GM18867 (cell line): Measurements from ENCODE around the gene TMEM132E.
A peak's percentile ranks its signal among the peaks of the same experiment; 100 is the strongest.

Experiments used
- ATAC-seq: cut with Tn5 transposase; IDR thresholded peaks from one replicate; pipeline ENCODE4 v1.9.1; 2021; ENCODE audit warnings: mild to moderate bottlenecking, moderate library complexity; ENCODE audit not compliant: unreplicated experiment

The TMEM132E gene

DNA sequence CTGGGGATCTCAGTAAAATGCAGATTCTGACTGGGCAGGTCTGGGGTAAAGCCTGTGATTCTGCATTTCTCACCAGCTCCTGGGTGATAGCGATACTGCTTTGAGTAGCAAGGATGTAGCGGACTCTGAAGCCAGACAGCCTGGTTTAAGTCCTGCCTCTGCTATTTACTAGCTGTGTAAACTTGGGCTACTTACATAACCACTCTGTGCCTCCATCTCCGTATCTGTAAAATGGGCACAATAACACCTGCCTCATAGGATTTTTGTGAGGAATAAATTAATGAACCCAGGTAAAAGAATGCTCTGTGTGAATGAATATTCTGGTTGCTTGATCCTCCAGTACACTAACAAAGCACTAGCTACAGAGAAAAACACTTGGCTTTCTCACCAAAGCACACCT lies 54.4 kb downstream of the TMEM132E start:
- ATAC-seq = no peak

GRCh38 chr17:34634551-34635160 lies 55.3 kb downstream of the TMEM132E start:
- no peak for ATAC-seq

DNA sequence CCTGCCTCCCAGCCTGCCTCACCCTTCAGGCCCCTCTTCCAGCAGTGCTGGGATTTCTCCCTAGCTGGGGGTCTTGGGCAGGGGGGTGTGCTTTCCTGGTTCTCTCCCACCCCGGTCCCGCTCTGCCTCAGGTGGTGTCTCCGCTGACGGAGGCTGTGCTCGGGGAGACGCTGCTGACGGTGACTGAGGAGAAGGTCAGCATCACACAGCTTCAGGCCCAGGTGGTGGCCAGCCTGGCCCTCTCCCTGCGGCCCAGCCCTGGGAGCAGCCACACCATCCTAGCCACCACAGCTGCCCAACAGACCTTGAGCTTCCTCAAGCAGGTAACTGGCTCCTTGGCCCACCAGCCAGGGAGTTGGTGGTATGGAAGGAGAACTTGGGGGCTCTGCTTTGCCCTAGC lies 56.5 kb downstream of the TMEM132E start:
- no peak for ATAC-seq

GRCh38 chr17:34637041-34637547 lies 57.7 kb downstream of the TMEM132E start:
- ATAC-seq = no peak

GRCh38 chr17:34637548-34638525 lies 58.5 kb downstream of the TMEM132E start:
- ATAC-seq = peak; percentile 67

DNA sequence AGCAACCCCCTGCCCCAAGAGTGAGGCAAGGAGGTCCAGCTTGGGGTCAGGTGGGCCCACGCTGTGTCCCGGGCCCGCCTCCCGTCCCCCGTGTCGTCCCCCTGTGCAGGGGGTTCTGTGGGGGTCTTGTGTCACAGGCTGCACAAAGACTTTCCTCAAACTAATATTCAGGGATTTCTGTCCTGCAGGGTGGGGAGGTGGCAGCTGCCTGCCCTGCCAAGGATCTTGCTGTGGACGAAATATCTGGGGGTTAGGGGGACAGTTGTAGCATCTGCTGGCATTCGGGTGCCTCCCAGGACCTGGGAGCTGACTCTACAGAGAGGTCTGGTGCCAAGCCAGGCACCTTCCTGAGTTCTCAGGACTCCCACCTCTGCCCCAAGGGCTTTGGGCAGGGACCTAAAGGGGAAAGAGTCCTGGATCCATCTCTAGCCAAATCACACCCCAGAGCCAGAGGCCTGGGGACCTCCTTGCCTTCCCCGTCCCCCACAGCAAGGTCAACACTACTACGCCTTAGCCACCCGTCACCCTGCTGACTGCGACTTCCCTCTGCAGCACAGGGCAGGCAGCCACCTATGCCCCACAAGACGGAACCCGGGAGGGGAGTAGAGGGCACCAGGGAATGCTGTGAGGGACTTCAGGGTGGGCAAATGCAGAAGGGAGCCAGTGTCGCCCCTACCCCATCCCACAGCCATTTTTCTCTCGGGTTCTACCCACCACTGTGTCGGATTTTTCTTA lies 59.3 kb downstream of the TMEM132E start:
- ATAC-seq = no peak

DNA sequence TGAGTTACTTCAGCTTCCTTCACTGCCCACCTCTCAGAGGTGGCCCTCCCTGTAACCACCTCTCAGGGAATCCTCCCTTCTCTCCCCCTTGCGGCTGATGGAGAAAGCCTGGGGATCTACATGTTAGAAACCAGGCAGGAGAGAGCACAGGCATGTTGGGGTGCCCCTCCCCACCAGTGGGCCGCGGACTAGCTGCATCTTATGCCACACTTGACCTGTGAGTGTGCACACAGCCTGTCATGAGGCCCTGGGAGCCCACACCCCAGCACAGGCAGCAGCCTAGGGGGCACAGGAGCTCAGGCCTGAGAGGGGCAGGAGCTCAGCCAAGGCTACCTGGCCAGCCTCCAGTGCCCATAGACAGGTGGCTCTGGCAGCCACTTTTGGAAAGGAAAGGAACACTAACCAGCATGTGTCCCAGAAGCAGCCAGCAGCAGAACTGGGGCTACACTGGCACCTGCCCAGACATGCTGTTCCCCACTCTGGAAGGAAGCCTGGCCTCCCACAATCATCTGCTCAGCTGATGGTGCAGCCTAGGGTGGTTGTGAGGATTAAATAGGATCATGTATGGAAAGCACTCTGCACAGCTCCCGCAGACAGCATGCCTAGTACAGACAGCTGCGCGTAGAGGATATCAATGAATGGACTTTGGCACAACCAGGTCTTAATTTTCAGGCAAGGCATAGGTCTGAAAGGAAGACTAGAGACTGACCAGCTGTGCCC lies 60.5 kb downstream of the TMEM132E start:
- no peak for ATAC-seq

DNA sequence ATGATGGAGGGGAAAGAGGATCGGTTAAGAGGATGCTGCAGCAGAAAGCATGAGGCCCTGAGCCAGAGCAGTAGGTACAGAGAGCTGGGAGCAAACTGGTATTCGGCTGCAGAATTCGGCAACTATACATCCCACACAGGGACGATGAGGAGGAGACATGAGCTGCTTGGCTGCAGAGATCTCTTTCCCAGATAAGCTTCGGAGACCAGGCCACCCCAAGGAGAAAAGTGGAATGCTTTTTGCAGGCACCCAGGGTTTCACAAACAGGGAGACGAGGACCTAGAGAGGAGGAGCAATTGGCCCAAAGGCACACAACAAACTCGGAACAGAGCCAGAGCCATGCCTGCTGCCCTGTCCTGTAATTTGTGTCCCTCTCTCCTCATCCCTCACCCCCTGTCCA lies 62.0 kb downstream of the TMEM132E start:
- ATAC-seq = no peak

GRCh38 chr17:34644941-34645550 lies 65.7 kb downstream of the TMEM132E start:
- ATAC-seq = no peak

DNA sequence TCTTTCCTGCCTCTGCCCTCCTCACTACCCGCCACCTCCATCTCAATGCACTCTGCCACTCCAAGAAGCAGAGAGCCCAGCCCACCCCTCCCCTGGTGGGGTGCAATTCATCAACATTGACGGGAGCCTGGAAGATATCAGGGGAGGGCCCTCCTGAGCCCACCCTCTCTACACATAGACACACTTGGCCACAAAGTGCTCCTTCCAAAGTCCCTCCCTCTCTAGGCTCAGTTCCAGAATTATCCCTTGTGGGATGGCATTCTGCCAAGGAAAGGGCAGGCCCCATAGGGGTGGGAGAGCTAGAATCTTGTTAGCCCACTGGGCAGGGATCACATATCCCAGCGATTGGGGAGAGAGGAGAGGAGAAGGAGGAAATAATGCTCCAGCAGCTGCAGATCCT lies 66.2 kb downstream of the TMEM132E start:
- no peak for ATAC-seq

DNA sequence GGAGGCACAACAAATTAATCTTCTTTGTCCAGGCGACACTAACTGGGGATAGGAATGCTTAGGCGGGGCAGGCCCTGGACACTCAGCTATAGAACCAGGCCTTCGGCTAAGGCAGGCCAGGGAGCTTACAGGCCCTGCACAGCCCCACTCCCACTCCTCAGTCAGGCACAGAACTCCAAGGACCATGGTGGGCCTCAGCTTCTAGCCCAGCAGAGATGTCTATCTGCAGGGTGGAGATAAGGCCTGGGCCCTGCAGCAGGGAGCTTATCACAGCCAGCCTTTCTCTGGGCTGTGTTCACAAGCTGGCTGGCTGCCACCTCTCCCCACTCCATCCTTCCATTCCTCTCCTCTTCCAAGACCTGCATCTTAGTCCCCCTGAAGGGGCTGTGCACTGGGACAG lies 68.1 kb downstream of the TMEM132E start:
- ATAC-seq = no peak

GRCh38 chr17:34650051-34650750 lies 70.8 kb downstream of the TMEM132E start:
- no peak for ATAC-seq

DNA sequence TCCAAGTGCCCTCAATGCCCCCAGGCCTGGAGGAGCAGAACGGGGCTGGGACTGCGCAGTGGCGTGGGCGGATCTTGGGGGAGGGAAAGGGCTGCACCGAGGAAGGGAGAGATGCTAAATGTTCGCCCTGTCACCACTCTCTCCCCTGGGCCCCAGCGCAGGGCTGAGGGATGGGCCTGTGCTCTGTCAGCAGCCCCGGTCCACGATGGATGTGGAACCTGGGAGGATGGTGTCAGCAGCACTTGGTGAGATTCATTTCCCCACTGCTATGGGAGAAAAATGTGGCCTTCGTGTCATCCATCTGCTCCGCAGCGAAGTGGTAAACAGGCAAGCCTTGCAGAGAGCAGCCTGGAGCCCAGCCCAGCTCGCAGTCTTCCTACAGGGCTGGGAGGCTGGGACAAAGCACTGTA lies 72.0 kb downstream of the TMEM132E start:
- no peak for ATAC-seq

DNA sequence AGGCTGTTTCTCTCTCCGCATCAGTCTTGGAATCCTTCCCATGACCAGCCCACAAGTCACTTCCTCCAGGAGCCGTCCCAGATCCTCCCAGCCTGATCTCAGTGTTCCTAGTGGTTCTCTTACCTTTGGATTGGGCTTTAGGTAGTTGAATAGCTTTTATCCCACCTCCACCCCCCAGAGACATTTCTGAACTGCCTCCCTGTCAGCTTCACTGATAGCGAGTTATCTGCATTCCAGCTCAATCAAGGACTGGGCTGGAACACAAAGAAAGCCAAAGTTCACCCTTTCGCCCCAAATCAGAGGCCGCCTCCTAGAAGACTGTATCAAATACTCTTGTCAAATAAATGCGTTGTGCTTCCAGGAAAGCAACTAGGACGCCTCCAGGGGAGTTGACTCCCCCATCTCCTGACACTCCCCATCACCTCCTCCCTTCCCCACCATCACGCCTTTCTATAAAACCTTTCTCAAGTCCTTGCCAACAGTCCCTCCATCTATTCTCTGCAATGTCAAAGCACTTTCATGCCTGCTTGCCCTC lies 72.7 kb downstream of the TMEM132E start:
- no peak for ATAC-seq

- ATAC-seq = no peak
Observed at GRCh38 chr17:34653511-34653910, 74.1 kb downstream of the TMEM132E start.

- no peak for ATAC-seq
Observed at GRCh38 chr17:34654276-34654880, 75.0 kb downstream of the TMEM132E start.

DNA sequence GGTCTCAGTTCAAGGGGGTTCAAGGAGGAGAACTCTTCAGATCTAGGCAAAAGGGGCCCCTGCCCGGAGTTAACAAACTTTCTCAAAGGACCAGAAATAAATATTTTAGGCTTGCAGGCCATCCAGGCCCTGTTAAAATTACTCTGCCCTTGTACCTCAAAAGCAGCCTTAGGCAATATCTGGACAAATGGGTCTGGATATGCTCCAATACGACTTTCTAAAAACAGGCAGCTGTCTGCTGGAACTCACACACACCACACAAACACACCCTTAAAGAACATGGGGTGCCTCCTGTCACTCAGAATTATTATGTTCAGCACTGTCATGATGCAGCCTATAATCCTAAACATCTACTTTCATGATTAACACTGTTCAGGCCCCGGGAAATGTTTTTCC lies 75.5 kb downstream of the TMEM132E start:
- ATAC-seq = no peak

DNA sequence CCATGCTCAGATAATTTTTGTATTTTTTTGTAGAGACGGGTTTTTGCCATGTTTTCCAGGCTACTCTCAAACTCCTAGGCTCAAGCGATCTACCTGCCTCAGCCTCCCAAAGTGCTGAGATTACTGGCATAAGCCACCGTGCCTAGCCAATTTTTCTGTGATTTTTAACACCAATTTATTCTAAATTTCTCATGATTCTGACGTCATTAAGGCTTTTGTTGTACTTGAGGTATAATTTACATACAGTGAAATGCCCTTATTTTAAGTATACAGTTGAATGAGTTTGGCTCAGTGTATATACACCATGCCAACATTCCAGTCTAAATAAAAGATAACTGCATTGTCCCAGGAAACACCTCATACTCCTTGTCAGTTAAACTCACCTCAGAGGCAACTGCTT lies 77.4 kb downstream of the TMEM132E start:
- no peak for ATAC-seq
